HG02938 (cell line): ENCODE measurements around the gene MICA.
"Not testable (repeated sequence)": the region's sequence is repeated elsewhere in the genome, so short reads cannot be mapped to it uniquely, and the experiment has no call there.

Source experiments
- ATAC-seq: cut with Tn5 transposase; IDR thresholded peaks from one replicate; pipeline ENCODE4 v1.9.1; 2021; ENCODE audit warnings: mild to moderate bottlenecking, moderate library complexity; ENCODE audit not compliant: unreplicated experiment

Gene MICA

DNA sequence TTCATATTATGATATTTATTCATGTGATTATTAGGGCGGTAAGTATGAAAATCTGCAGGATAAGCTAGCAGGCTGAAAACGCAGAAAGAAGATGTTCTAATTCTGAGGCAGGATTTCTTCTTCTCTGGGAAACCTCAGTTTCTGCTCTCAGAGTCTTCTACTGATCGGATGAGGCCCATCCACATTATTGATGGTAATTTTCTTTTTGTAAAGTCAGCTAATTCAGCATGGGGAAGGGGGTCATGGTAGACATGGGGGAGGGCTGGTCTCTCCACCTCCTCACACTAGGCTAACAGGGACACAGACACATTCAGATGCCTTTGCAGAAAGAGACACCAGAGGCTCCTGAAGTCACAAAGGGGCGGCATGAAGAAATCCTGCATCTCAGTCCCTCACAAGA, 21.7 kb upstream of the MICA start:
- ATAC-seq, result no peak

DNA sequence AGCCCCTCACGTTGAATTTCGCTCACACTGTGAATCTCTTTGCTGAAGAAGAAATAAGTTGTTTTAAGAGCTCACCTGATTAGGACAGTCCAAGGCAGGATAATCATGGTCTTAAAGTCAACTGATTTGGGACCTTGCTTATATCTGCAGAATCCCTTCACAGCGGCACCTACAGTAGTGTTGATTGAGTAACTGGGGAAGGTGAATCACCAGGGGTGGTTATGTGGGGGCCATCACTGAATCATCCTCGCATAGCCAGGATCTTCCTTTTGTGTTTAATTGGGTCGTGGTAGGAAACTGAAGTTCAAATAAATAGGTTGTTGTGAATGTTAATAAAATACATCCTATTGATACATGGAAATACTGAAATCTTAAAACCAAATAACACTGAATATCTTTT, 20.2 kb upstream of the MICA start:
- ATAC-seq, result no peak

DNA sequence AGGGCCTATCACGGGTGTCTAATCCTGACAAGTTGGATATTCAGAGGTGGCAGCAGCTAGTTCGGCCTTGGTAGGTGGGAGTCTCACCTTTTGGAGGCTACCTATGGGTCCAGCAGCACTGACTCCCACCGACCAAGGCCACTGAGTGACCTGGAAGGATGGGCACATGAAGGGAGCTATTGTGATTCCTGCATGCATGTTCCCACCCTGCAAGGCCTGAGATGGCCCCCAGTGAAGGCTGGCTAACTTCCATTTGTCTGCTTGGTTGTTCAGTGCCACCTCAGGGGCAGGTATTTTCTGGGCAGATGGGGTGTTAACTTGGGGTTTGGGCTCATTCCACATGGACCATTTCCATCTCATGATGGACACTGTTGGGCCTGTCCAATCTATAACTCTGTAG, 18.4 kb upstream of the MICA start:
- no peak for ATAC-seq

DNA sequence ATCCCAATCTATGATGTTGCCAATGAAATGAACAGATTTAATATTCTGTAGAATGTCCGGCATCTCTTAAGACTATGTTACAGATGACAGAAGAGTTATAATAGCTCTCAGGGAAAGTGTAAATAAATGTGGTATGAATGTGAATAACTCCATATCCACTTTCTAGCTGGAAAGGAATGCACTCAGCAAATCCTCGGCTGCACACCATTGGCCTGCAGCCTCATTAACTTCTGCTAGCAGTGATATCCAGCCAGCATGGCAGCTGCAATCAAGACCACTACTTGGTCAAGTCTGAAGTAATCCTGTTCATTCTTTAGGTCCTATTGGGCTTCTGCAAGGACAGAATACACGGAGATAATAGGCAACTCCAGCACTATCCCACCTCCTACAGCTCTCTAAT, 17.3 kb upstream of the MICA start:
- no peak for ATAC-seq

DNA sequence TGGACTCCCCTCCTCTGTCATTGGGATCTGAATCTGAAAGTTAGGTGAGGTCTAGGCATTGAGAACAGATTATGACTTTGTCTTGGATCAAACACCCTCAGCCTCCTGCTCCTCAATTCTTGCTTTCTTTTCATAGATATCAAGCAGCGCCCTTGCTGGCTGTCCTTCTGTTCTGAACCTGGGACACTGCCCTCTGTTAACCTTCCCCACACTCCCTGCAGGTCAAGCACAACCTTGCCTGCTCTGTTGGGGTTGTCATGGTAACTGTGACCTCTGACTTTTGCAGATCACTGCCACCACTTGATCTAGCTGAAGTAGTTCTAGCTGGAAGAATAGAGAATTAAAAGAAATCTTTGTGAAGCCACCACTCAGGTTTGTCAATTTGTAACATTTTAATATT, 16.4 kb upstream of the MICA start:
- no peak for ATAC-seq

DNA sequence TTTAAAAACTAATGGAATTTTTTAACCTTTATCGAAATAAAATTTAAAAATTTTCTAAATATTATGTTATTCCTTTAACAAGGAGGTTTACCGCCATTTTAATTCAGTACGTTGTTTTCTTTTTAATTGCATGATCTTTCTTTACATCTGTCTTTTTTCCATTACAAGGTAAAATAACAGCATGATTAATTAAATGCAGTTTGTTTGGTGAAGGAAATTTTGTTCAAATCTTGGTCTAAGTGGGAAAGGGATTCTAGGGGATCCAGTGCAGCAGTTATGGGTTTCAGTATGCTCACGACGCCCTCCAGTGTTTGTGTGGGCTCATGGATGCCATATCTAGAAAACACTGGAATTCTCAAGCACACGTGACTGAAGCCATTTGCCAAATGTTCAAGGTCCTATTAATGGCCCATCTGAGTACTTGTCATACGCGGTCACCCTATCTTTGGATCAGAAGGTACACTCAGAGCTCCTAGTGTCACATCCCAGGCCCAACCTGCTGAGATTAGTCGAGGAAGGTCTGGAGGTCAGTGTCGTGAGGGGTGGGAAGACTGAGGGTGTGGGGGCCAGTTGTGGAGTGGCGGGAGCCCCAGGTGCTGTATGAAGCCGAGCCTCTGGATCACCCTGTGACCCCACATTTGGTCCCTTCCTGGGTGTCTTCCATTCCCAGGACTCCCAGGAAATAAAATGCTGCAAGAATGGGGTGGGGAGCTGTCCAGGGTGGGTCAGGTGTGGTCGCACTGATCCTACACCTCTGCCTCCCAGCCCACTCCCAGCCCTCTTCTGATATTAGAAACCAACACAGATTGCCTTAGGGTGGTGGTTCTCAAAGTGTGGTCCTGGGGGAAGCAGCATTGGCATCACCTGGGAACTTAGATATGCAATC, 14.2 kb upstream of the MICA start:
- not testable (repeated sequence) for ATAC-seq

DNA sequence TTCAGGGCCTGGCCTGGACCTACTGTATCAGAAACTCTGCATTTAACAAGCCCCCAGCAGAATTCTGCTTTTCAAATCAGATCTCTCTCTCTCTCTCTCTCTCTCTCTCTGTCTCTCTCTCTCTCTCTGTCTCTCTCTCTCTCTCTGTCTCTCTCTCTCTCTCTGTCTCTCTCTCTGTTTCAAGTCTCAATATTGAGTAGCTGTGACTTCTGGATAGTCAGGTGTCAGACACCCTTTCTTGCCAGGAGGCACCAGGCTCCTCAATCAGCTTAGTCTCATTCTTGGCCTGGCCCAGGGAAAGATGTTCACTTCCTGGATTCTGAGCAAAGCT, 13.6 kb upstream of the MICA start:
- ATAC-seq, result not testable (repeated sequence)

DNA sequence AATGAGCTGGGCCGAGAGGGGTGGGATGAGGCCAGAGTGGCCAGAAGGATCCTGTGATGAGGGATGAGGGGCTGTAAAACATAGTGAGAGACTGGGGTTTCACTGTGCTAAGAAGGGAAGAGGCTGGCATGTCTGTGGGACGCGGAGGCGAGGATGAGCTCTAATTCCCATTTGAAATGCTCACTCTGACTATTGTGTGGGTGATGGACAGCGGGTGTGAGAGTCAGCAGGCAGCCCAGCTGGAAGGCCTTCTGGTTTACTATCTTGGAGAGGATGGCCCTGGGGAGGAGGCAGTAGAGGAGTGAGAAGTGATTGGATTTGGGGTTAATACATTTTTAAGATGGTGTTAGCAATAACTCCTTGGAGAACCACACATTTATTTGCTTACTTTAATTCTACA, 9.5 kb upstream of the MICA start:
- ATAC-seq, result no peak

DNA sequence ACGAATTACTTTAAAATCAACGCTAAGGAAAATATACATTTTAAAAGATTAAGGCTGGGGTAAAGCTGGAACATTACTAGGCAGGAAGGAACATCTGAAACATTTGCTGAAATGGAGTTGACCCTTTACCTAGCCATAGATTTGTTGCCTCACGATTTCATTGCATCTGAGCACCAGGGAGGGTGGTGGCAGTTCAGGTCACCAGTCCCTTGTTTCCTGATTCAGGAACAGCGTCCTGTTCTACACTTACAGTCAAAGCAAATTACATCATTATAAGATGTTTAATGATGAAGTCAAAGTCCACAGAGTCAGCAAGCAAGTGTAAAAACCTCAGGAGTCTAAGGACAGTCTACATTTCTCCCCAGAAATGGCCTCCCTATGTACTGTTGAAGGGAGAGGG, 9.0 kb upstream of the MICA start:
- ATAC-seq, result no peak

DNA sequence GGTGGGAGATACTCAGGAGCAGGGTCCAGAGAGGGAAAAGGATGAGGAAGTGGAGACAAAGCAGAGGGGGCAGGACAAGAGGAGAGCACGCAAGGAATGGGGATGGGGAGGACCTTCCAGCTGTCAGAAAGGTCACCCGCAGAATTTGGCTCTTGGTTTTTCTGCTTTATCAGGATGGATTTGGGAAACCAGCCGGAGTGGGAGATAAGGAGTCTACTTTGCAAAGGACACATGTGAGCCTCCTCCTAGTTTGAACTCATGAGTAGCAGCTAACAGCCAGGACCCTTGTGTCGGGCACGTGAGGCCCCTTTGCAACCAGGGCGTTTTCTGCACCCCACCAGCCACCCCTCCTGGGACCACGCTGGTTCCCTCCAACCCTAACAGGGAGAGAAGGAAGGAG, 7.6 kb upstream of the MICA start:
- ATAC-seq, result no peak

DNA sequence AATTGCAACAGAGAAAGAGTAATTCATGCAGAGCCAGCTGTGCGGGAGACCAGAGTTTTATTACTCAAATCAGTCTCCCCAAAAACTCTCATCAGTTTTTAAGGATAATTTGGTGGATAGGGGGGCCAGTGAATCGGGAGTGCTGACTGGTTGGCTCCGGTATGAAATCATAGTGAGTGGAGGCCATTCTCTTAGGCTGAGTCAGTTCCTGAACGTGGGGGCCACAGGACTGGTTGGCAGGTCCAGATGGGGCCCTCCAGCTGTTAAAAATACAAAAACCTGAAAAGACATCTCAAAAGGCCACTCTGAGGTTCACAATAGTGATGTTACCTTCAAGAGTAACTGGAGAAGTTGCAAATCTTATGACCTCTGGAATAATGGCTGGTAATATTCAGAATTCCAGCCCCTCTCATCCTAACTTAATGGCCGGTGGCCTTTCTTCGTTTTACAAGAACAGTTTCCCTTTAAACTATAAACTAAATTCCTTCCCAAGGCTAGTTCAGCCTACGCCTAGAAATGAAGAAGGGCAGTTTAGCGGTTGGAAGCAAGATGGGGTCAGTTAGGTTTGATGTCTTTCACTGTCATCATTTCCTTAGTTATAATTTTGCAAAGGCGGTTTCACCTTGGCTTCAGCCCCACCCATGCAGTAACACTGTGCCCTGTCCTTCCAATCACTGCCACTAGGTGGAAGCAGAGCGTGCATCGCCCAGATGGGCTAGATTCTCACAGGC, 6.8 kb upstream of the MICA start:
- ATAC-seq, result no peak

DNA sequence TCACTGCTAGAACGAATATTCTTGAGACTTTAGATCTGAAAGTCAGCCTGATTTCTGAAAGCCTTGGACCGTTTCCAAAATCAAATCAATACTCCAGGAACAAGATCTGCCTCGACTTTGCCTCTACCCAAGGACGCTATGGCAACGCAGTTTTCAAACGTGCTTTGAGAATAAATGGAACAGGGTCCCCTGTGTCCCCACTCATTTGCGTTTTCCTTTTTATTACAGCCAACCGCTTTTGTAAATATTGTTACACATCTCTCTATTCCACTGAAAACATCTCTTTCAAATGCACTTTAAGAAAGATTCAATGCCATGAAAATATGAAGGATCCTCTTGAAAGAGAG, 6.3 kb upstream of the MICA start:
- not testable (repeated sequence) for ATAC-seq

DNA sequence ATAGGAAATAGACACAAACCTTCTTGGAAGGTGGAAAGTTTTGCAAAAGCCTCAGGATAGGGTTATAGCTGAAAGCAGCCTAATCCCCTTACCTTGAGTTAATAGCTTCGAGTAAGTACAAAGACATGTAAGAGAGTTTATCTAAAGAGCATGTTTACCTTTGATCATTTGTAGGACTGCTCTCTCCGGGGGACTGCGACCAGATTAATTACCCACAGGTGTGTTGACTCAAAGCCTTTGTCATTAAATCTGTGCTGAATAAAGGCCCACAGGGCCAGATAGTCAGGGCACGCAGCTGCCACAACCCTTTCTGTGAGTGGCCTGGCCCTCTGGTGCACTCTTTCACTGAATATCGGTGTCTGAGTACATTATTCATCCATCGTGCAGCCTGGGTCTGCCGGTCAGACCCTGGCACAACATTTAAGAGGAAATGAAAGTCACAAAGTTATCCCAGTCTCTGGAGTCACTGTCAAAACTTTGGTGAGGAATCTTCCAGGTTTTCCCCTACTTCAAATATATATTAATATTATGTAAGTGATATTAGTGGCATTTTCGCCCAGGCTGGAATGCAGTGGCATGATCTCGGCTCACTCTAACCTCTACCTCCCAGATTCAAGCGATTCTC, 5.4 kb upstream of the MICA start:
- no peak for ATAC-seq

DNA sequence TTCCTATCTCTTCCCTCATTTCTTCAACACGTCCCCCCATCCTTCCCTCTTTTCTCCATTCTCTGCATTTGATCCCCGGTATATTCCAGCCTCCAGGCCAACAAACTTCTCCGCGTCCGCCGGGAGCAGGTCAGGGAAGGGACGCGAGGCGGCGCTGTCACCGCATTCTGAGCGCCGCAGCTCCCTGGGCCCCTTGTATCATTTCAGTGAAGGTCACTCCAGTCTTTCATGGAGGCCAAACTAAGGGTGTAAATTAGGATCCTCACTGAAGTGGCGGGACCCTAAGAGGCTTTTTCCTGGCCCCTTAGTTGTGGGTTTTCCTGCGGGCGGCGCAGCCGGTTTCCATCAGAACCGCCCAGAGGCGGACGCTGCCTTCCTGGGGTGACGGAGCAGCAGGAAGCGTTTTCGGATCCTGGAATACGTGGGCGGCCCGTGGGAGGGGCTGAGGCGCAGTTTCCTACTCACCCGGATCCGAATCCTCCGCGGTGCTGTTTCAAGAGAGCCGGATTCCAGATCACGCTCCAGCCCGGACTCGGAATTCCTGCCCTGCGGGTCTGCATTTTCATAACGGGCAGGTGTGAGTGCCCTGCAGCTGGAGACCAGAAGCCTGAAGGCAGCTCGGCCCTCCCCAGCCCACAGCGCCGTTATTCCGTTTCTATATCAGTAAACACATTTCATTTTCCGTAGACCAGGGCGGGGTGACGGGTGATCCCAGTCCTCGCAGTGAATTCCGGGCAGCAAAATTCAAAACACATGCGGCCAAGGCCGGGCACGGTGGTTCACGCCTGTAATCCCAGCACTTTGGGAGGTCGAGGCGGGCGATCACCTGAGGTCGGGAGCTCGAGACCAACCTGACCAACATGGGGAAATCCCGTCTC, 3.6 kb upstream of the MICA start:
- no peak for ATAC-seq

DNA sequence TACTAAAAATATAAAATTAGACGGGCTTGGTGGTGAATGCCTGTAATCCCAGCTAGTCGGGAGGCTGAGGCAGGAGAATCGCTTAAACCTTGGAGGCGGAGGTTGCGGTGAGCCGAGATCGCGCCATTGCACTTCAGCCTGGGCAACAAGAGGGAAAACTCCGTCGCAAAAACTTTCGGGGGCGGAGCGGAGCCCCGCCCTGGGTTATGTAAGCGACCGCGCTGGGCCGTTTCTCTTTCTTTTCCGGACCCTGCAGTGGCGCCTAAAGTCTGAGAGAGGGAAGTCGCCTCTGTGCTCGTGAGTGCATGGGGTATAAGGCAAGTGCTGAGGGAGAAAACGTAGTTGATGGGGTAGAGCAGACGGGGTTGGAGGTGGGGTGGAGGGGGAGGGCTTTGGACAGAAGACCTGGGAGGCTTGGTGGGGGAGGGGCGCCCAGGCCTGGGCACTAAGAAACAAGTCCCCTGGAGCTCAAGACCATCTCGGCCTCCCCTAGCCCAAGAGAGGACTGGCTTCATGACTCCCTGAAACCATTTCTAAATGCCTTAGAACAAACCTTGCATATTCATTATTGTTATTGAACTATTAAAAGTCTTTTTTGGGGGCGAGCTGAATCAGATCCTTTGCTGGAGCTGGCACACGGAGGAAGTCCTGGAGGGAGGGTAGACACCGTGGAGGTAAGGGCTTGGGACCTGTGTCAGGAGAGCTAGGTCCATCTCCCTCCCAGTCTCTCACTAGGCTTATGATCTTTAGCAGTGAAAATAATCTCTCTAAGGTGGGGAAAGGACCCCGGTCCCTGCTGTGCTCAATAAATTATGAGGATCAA, 2.7 kb upstream of the MICA start:
- ATAC-seq, result no peak

DNA sequence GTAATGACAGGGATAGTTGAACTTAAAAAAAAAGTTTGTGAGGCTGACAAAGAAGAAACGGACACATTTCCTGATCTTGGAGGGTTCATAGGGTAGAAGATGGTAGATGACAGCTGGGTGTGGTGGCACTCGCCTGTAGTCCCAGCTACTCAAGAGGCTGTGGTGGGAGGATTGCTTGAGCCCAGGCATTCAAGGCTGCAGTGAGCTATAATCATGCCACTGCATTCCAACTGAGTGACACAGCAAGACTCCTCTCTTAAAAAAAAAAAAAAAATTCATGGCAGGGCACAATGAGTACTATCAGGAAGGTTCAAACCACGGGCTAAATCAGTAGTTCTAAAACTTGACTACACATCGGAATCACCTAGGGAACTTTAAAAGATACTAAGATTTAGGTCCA, 2.0 kb upstream of the MICA start:
- no peak for ATAC-seq

DNA sequence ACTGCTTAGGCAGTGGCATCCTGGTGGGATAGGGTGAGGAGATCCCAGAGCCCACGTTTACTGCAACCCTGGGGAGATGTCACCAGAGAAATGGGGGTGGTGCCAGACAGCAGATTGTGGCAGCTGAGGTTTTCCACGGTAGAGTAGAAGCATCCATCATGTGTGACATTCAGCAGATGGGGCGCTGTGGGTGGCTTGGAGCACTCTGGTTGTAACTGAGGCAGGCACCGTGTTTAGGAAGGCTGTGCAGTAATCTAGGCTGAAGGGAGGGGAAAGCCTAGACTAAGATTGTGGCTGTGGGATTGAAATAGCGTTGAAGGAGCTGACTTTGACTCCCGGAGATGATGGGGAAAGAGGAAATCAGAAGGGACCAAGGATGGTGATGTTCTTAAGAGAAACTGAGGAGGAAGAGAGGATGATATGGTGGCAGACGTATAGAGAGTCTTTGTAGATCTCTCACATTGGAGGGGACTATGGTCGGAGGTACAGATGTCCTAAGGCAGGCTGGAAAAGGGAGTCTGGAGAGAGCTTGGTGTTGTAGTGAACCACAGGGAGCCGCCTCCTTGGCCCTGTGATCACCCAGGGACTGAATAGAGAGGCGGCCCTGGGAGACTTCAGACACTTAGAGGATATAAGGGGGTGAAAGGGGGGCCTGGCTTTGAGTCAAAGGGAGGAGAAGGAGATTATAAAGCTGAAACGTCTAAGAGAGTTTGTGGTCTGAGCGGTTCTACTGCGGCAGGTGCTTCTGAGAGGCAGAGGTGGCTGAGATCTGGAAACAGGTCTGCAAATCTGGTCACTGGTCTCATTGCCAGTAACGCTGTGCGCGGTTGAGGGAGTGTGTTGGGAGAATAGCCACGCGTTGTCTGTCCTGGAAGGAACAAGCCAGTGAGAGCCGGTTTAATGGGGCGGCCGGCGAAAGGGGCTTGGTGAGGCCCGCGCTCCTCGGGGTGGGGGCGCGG, 792 bp upstream of the MICA start:
- peak; percentile 20 for ATAC-seq

DNA sequence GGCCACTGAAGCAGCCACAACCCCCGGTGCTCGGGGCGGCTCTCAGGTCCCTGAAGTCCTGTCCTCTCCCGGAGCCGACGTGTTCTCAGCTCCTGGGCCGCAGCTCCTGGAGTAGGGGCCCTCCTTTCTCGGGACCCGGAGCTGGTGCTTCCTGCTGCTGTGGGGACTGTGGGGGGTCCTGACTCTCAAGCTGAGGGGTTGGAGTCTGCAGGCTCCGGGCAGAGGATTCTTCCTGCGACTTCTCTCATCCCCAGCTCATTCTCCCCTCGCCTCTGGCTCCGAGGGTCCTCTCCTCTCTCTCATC, 618 bp downstream of the MICA start:
- not testable (repeated sequence) for ATAC-seq

DNA sequence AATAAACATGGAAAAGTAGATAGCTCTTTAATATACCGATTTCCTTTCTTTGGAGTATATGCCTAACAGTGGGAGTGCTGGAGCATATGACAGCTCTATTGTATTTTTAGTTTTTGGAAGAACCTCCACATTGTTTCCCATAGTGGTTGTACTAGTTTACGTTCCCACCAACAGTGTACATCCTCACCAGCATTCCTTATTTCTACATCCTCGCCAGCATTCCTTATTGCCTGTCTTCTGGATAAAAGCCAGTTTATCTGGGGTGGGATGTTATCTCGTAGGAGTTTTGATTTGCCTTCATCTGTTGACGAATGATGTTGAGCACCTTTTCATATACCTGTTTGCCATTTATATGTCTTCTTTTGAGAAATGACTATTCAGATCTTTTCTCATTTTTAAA, 2.6 kb downstream of the MICA start:
- no peak for ATAC-seq
